Type B pancreatic cell (in vitro differentiated cells): ENCODE measurements around the gene DMD. TPM values are rescaled to one million over a fixed set of nuclear protein-coding genes. Genes with fewer than 3 reads are reported as not detected.
"Not testable (repeated sequence)": the region's sequence is repeated elsewhere in the genome, so short reads cannot be mapped to it uniquely, and the experiment has no call there.

ENCODE experiments used
- DNase-seq: peaks from one replicate; pipeline ENCODE4 v3.0.0; 2021; ENCODE audit warnings: mixed read lengths; ENCODE audit not compliant: unreplicated experiment; ENCODE audit errors: extremely low spot score
- H3K27ac Mint-ChIP-seq: 2 replicates; pipeline ENCODE4 v1.8.0; 2021; ENCODE audit warnings: mild to moderate bottlenecking, mixed read lengths
- H3K27me3 Mint-ChIP-seq: 2 replicates; pipeline ENCODE4 v1.8.0; 2021; ENCODE audit warnings: mixed read lengths
- H3K36me3 Mint-ChIP-seq: 2 replicates; pipeline ENCODE4 v1.8.0; 2021; ENCODE audit warnings: mixed read lengths
- H3K4me1 Mint-ChIP-seq: one replicate; pipeline ENCODE4 v1.8.0; 2021; ENCODE audit warnings: mixed read lengths; ENCODE audit not compliant: unreplicated experiment
- H3K4me3 Mint-ChIP-seq: 2 replicates; pipeline ENCODE4 v1.8.0; 2021; ENCODE audit warnings: mild to moderate bottlenecking, mixed read lengths
- H3K9me3 Mint-ChIP-seq: 2 replicates; pipeline ENCODE4 v1.8.0; 2021; ENCODE audit warnings: mixed read lengths
- total RNA-seq: library from RNA; stranded (reverse); gene quantifications from 2 replicates; pipeline ENCODE4 v1.2.1, GENCODE V29; 2021; ENCODE audit warnings: low replicate concordance
- TF ChIP-seq, protein P1 (sequence below): fragments of 200-600 bp; sonication (generic); conservative IDR thresholded peaks from 2 replicates; pipeline ENCODE4 v1.5.0; 2021; ENCODE audit warnings: antibody characterized with exemption, mild to moderate bottlenecking

The DMD gene
- total RNA-seq, 1 donor from 2014 or later: 57.1 TPM

DNA sequence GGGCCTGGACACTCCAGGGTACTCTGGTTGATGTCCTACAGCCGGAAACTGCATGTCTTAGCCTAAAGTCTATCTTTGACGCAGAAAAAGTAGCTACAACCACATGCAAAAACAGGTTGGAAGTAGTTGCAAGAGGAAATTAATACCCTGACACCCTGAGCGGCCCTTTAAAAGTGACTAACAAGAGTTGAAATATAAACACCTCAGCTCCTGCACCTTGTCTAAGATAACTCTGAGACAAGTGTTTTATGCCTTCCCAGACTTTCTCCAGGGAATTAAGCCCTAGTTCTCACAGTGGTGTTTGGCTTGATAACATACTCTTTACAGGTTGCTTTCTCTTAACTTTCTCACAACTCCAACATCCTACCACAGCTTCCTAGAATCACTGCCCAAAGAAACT lies 943.1 kb downstream of the DMD start:
- Mint-ChIP-seq H3K36me3 (no peaks in the 10 kb centered on the region), H3K4me1 (no peaks in the 10 kb centered on the region), H3K27me3 (no peaks in the 10 kb centered on the region), H3K27ac (no peak overlapping the region), H3K9me3 (peaks cover 10% of the 10 kb centered on the region), H3K4me3 (no peak overlapping the region)
- TF ChIP-seq, protein P1, sequence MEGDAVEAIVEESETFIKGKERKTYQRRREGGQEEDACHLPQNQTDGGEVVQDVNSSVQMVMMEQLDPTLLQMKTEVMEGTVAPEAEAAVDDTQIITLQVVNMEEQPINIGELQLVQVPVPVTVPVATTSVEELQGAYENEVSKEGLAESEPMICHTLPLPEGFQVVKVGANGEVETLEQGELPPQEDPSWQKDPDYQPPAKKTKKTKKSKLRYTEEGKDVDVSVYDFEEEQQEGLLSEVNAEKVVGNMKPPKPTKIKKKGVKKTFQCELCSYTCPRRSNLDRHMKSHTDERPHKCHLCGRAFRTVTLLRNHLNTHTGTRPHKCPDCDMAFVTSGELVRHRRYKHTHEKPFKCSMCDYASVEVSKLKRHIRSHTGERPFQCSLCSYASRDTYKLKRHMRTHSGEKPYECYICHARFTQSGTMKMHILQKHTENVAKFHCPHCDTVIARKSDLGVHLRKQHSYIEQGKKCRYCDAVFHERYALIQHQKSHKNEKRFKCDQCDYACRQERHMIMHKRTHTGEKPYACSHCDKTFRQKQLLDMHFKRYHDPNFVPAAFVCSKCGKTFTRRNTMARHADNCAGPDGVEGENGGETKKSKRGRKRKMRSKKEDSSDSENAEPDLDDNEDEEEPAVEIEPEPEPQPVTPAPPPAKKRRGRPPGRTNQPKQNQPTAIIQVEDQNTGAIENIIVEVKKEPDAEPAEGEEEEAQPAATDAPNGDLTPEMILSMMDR: no peak
- DNase-seq: no peak

DNA sequence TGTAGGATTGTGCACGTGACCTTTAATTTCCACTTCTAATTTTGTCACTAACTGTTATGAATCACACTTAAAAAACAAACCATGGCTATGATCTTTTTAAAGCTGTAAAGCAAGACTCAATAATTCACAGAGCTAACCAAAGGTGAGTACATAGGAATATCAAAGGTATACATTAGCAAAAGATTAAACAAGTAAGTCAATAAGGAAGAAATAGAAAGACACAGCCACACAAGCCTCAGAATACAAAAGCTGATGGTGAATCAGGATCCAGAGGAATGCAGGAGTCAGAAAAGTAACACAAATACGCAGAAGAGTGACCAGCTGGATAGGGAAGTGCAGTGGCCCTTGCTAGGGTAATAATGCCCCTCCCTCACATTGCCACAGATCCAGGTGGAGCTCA lies 943.6 kb downstream of the DMD start:
- Mint-ChIP-seq H3K4me3 (no peak overlapping the region), H3K27me3 (no peaks in the 10 kb centered on the region), H3K4me1 (no peaks in the 10 kb centered on the region), H3K27ac (no peak overlapping the region), H3K9me3 (peaks cover 10% of the 10 kb centered on the region), H3K36me3 (no peaks in the 10 kb centered on the region)
- DNase-seq: no peak
- TF ChIP-seq, protein P1: no peak

DNA sequence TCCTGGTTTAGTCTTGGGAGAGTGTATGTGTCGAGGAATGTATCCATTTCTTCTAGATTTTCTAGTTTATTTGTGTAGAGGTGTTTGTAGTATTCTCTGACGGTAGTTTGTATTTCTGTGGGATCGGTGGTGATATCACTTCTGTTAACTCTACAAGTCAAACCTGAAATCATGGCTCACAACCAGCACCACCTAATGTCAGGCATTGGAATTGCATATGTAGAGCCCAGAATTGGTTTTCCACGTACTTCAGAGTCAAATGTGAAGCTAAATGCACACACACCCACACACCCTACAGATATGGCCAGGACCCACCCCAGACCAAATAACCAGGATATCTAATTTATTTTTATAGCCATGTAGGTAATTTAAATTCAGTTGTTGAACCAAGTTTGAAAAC lies 964.7 kb downstream of the DMD start:
- not testable (repeated sequence) for H3K36me3 Mint-ChIP-seq, H3K27me3 Mint-ChIP-seq, DNase-seq, H3K27ac Mint-ChIP-seq, H3K4me3 Mint-ChIP-seq, H3K4me1 Mint-ChIP-seq, H3K9me3 Mint-ChIP-seq
- TF ChIP-seq, protein P1: peak; percentile 61

DNA sequence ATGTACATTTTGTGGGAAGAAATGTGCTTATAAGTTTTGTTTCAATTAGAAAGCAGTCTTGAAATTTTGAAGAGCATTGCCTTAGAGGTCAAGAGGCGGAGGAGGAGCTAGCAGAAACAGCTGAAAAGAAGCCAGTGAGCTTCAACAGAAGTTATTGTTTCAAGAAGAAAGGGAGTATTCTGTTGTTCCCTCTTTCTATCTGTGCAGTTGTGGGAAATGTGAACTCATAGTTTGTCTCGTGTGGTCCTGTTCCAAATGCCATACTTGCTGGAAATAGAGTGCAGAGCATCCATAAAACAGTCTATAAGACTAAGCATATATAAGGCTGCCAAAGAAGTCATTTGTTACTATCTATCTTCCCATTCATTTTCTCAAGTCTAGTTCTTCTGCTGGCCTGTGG lies 1015.7 kb downstream of the DMD start:
- no peak for DNase-seq
- Mint-ChIP-seq H3K36me3 (no peaks in the 10 kb centered on the region), H3K27ac (no peak overlapping the region), H3K27me3 (no peaks in the 10 kb centered on the region), H3K9me3 (peaks cover 7% of the 10 kb centered on the region), H3K4me3 (no peak overlapping the region), H3K4me1 (no peaks in the 10 kb centered on the region)
- TF ChIP-seq, protein P1: no peak

DNA sequence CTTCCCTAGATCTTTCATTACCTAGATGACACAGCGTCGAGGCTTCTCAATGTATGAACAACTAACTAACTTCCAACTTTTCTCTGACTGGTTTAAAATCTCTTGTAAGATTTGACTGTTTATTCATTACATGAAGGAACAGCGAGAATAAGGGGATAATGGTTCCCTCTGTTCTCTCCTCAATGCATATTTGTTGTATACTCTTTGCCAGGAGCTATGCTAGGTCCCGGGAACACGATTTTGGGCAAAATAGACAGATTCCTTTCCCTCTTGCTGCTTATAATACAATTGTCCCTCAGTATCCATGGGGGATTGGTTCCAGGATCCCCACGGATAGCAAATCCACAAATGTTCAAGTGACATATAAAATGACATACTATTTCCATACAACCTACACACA lies 1020.0 kb downstream of the DMD start:
- no peaks in the 10 kb centered on the region for H3K4me1 Mint-ChIP-seq
- peaks cover 7% of the 10 kb centered on the region for H3K9me3 Mint-ChIP-seq
- H3K4me3 Mint-ChIP-seq: no peak overlapping the region
- H3K36me3 Mint-ChIP-seq: no peaks in the 10 kb centered on the region
- no peak for DNase-seq
- TF ChIP-seq, protein P1: no peak
- no peaks in the 10 kb centered on the region for H3K27me3 Mint-ChIP-seq
- peak overlapping the region; percentile 92 for H3K27ac Mint-ChIP-seq

DNA sequence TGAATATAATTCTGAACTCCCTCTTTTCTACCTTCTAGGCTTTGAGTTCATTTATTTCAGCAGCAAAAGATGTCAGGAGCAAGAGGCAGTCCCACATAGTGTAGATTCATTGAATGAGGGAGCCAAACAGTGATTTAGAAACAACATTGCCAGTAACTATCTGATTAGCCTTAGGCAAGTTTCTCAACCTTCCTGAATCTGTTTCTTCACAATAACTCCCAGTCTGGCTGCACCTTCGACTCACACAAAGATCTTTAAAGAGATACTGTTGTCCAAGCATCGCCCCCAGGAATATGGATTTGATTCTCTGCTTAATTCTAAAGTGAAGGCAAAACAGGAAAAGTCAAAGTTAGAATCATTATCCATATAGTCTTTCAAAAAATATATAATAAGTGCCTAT lies 1026.2 kb downstream of the DMD start:
- Mint-ChIP-seq H3K4me3 (no peak overlapping the region), H3K9me3 (no peaks in the 10 kb centered on the region), H3K36me3 (no peaks in the 10 kb centered on the region), H3K27ac (peak overlapping the region; percentile 19), H3K27me3 (no peaks in the 10 kb centered on the region), H3K4me1 (peaks cover 6% of the 10 kb centered on the region)
- no peak for DNase-seq
- TF ChIP-seq, protein P1: no peak
